NCI-H446 (cell line): ENCODE data around the gene KCNQ1.

ENCODE experiments used
- DNase-seq, 2 experiments: peaks; one replicate each; lab custom pipeline; 2025; lab: John Stamatoyannopoulos, UW

The KCNQ1 gene

DNA sequence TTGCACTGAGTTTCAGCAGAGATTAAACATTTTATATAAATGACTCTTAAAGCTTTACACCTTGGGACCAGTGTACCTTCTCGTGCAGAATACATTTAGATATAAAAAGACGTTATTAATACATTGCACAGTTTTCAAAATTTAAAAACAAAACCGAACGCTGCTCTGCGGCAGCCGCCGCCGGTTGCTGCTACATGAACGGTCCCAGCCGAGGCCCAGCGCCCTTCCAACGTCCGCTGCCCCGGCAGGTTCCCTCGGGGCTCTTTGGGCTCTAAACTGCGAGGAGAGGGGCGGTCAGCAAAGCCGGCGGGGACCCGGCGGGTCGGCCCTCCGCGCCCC is 438.8 kb downstream of the KCNQ1 start:
- DNase-seq = no peak

- no peak for DNase-seq
These were observed 439.4 kb downstream of the KCNQ1 start for GRCh38 chr11:2883979-2884815.

DNA sequence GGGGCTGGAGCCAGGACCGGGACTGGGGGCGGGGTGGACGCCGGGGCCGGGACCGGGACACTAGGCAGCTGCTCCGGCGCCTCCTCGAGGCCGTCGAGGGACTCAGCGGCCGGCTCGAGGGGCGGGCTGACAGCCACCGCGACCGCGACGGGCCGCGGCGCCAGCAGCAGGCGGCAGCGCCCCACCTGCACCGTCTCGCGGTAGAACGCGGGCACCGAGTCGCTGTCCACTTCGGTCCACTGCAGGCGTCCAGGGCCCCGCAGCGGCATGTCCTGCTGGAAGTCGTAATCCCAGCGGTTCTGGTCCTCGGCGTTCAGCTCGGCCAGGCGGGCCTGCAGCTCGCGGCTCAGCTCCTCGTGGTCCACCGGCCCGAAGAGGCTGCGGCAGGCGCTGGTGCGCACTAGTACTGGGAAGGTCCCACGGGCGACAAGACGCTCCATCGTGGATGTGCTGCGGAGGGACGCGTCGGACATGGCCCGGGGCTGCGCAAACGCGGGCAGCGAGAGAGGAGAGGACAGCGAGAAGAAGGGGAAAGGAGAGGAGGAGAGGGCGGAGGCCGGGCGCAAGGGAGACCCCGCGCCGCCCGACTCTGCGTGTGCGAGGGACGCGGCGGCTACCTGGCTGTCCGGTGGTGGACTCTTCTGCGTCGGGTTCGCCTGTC is 440.3 kb downstream of the KCNQ1 start:
- DNase-seq = no peak

GRCh38 chr11:2885678-2886081 is 440.9 kb downstream of the KCNQ1 start, which contains the start of gene CDKN1C:
CDKN1C (minus strand) TSS chr11:2885775; CDS start chr11:2885456, 319 bp downstream.
- peak in 1 of 2 experiments; percentile 71 for DNase-seq

GRCh38 chr11:2886191-2886894 is 441.5 kb downstream of the KCNQ1 start:
- no peak for DNase-seq

GRCh38 chr11:2886936-2887335 is 442.1 kb downstream of the KCNQ1 start:
- no peak for DNase-seq

DNA sequence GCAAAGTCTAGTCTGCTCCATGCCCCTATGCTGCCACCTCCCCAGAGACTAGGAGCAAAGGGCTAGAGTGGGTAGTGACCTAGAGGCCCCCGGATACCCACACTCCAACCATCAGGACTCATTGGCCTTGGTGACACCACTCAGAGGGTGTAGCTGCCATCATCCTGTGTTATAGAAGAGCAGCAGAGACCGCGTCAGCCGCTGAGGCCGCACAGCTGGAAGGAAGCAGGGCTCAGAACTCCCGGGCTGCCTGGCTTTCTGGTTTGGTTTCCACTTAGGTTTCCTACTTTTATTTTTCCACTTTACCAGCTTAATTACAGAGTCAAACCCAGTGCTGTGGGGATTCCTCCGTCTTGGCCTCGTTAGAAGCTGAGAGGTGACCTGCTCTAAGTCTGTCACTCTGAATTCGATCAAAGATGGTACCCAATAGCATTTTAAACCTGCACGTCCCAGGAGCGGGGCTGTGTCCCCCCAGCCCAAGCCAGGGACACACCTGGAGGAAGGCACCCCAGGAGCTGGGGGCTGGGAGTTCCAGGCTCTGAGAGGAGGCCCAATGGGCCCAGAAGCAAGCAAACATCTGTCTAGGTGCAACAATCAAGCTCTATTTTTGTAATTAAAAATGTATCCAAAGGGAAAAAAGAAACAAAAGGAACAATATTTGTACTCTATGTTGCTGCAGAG is 442.8 kb downstream of the KCNQ1 start:
- DNase-seq = no peak

DNA sequence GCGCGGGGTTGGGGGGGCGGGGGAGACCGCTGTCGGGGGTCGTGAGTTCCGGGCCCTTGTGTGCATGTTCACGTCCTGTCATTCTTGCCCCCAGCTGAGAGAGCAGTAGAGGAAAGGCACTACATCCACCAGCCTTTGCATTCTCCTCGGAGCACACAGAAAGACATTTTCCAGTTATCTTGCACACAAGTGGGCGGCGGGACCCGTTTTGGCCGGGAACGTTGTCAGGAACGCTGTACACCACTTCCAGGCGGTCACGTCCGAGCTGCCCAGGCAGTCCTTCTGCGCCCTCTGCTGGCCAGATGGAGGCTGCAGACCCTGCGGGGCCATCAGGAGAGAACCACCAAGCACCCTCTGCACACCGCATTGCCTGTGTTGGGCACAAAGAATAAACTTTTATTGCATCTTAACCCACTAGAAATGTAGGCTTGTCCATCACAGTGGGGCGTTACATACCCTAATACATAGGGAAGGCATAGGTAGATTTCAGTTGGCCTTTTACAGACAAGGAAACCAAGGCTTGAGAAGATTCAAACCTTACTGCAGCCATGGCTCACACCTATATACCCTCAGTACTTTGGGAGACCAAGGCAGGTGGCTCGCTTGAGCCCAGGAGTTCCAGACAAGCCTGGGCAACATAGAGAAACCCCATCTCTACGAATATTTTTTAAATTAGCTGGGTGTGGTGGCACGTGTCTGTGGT is 443.6 kb downstream of the KCNQ1 start:
- DNase-seq = peak; percentile 41 to 85

DNA sequence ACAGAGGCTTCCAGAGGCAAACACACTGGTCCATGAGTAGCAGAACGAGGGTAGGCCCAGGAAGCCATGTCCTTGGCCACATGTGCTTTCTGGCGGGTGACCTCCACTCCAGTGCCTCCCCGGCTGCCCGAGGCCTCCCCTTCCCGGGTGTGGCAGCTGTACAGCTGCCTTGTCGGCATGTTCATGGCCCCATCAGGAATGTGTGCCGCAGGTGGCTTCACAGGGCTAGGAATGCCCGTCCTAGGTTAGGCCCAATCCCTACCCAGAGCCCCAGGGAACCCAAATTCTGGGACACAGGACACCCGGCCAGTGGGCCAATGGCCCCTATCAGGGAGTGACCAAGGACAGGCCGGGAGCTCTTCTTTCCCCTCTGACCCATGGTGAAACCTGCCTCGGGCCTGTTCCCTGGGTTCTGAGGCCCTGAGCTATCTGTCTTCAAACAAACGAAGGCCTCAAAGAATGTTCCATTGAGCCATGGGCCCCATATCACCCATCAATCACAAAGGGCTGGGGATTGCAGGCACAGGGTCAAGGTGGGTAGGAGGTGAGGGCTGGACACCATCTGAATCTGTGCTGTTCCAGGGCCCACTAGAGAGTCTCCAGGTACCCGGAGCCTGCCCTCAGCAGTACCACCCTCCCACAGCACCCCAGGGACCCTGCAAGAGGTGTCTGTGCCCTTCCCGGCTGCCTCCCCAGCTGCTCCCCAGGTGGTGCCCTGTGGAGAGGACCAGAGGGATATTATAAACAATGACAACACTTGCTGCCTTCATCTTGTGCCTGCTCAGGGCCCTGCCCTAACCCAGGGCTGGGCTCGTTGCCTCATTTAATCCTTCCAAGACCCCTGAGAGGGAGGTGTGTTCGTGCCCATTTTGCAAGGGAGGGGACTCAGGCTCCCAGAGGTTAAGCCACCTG is 444.8 kb downstream of the KCNQ1 start:
- DNase-seq = no peak

DNA sequence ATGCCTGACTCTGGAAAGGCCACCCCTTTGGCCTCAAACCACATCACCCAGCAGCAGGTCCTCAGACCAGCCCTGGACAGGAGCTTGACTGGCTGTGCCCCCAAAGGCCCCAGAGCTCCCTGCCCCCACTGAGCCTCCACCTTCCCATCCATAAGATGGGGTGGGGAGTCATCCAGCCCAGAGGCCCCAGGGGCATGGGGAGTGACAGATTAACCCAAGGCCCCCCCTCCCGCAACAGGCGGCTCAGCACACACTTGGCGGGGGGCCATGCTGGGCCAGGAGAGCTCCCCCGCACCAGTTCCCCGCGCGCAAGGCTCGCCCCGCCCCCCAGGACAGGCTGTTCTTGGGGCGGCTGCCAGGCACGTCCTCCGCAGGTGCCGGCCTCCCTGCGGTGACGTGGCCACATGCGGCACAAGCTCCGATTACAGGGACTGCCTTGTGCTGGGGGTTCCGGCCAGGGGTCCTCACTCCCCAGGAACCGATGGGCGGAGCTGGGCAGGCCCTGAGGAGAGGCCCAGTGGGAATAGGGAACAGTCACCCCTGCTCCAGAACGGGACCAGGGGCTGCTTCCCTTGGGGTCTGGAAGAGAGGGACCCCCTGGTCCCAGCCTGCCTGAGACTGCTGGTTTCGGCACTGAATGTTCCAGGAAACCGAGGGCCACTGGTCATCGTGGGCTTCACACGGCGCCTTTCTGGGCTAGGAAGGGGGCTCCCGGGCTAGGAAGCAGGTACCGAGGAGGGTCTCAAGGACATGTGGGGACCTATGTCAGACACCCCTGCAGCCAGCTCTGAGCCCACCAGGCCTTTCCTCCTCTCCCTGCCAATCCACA is 445.9 kb downstream of the KCNQ1 start:
- DNase-seq = no peak

DNA sequence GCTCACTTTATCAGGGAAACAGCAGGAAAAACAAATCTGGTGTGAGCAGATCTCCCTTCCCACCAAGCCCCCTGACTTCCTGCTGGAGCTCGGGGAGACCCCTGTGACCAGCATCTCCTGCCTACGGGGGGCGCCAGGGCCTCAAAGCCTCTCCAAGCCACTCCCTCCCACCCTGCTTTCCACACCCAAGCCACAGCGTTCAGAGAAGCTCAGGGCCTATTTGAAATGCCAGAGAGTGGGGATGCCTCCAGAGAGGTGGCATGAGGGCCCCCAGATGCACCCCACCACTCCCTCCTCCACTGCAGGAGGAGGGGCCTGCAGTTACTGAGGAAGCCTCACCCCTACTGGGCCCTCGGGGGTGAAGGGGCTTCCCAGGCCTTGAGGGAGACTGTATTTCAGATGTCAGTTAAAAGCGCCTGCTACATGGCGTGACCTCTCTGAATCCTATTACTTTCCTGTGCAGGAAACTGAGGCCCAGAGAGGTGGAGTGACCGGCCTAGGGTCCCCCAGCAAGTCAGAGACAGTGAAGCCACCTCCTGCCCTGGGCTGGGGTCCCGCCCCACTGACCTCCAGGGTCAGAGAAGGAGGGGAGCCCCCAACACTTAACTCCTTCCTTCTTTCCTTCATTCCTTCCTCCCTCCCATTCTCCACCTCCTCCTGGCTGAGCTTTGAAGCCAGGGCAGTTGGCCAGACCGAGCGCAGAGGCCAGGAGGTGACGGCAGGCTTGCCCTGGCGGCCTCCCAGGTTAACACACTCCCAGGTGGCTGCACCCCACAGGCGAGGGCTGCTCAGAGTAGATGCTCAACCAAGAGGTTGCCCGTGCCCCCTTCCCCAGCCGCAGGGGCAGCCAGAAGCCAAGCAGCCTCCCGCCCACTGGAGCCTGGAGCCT is 446.8 kb downstream of the KCNQ1 start:
- peak in 1 of 2 experiments; percentile 67 for DNase-seq

DNA sequence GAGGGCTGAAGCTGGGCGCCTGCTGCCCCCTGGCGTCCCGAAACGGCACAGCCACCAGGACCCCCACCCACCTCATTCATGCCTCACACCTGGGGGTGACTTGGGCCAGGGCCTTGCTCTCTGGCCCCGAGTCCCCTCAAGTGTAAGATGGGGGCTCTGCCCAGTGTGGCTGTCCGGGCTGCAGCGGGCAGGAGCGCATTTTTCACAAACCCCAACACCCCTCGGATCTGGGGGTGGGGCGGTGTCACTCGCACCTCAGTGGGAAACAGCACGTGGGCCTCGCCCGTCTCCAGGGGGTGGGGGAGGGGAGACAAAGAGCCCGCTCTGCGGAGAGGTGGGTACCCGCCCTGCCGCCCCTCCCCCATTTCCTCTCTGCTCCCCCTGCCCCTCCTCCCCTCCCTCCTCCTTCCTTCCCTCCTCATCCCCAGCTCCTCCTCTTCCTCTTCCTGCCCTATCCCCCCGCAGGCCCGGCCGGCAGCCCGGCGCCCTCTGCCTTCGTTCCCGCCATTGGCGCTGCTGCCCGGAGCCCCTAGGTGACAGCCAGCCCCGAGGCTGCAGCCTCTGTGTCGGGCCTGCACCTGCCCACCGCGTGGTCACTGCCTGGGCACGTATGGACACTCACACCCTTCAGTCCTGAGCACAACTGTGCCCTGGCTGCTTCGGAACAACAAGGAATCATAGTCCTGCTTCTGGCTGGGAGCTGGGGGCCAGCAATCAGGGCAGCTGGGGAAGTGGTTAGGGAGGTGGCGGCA is 447.6 kb downstream of the KCNQ1 start:
- peak in 1 of 2 experiments; percentile 58 for DNase-seq

DNA sequence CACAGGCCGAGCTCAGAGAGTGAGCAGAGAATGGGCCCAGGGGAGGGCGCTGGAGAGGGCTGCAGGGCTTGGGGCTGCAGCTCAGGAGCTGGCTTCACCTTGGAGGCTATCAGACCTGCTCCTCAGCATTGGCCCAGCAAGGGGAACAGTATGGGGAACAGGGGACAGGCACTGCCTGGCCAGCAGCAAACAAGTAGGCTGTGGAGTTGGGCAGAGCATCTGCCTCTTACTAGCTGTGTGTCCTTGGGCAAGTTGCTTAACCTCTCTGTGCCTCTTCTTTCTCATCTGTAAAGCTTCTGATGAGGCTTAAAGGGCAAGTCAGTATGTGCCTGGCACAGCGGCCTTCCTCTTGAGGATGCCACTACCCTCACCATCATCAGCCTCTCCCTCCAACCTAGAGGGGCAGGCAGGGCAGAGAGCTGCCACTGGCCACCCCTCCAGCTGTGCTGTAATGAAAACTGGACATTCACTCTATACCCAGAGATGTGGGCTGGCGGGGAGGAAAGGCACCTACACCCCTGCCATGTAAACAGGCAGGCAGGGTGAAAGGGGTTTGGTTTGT is 448.2 kb downstream of the KCNQ1 start:
- no peak for DNase-seq

DNA sequence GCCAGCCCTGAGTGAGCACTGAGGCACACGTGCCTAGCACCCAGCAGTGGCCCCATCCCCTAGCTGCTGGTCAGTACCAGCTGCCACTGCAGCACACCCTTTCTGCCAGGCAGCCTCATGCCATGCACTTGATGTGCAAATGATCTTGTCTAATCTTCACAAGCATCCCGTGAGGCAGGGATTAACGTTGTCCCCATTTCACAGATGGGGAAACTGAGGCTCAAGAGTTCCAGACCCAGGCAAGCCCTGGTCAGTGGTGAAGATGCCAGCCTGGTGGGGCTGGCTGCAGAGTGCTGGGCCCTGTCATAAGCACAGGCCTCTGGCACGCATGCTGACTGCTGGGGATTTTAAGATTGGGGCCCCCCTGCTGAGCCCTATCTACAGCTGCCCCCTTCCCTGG is 449.1 kb downstream of the KCNQ1 start:
- no peak for DNase-seq

DNA sequence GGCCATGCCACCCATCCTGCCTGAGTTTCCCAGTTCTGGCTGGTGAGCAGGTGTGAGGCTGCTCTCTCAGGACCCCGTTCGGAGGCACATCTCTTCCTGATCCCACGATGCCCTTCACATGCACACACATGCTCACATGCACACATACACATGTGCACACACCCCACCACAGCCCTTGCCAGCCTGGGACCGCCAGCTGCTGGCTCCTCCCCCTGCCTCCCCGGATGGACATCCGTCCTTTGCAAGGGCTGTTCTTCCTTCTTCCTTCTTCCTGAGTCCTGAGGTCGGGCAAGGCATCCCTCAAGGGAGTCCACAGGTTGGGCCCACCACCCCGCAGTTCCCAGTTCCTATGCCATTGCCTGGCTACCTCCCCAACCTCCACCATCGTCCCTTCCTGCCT is 451.2 kb downstream of the KCNQ1 start:
- DNase-seq = no peak

DNA sequence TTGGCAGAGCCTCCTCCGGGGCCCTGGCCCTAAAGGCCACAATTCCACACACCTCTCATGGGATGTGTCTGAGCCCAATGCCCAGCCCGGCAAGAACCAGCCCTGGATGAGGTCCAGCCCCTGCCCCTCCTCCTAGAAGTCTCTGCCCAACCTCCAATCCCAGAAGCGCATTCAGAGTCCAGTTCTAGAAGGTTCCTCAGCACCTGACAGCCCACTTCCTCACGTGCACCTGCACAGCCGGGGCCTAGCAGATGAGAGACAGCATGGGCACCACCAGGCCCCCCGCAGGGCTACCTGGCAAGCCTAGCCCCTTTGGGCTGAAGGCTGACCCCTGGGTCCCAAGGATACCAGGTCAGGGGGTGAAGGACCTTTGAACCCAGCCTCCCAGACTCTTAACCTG is 452.2 kb downstream of the KCNQ1 start:
- DNase-seq = no peak

GRCh38 chr11:2898366-2899079 is 453.7 kb downstream of the KCNQ1 start:
- DNase-seq = no peak
